Measurements from ENCODE around the gene ZMYM4. TPM values are rescaled to one million over a fixed set of nuclear protein-coding genes. Genes with fewer than 3 reads are reported as not detected.

Gene ZMYM4
- total RNA-seq: 19.3 and 19.6 TPM in 2 replicates

DNA sequence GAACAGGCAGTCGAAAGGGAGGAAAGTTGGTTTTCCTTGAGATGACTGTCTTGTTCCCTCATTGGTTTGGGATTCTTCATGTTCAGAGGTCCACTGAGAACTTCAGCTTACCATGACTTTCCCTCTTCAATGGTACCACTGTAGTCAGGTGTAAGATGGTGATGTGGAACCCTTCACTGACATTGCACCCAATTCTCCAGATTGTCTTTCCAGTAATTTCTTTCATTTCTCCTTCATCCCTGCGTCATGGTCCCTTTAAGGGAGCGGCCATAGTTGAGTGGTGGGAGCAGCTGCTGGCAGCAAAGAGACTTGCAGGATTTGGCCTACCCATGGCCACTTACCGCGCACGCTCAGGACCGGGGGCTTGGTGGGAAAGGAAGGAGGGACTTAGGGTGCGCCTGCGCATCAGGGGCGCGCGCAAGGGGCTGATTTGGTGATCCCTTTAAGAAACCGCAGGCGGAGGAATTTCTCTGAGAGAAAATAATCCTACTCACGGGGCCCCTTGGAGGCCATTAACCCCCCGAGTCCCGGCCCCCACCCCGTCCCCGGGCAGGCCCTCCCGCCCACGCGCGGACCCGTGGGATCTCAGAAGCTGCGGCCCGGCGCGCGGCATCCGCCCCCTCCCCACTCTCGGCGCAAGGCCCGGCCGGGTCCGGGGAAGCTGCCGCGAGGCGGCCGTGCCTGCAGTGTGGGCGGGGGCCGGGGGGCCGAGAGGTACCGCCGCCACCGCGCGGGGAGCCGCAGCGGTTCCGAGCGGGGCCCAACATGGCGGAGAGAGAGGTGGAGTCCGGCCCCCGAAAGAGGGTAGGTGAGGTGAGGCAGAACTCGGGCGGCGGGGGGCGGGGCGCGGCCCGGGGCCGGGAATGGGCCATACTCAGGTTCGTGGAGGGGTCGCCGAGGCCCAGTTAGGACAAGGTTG lies at the start of gene ZMYM4:
TSS of gene ZMYM4 (plus strand) at position 428 of the 919 bp plus-strand sequence. CDS start at position 766, 338 bp downstream.

Other genes starting within 250 kb of the ZMYM4 start
- gene ZMYM6, start 236.8 kb upstream of the ZMYM4 start, total RNA-seq: 6.9 and 8.6 TPM in 2 replicates
- gene ZMYM1, start 189.3 kb upstream of the ZMYM4 start, total RNA-seq: 9.4 and 13.3 TPM in 2 replicates
- 147 and 196 TPM in 2 replicates for gene SFPQ, start 75.6 kb upstream of the ZMYM4 start, total RNA-seq